HEK293 (cell line): ENCODE data around the gene BLMH.

Experiments used
- ZBTB7A ChIP-seq: fragments of 450-650 bp; formaldehyde crosslinking; IDR thresholded peaks from 2 replicates; pipeline ENCODE4 v1.5.1; 2016; ENCODE audit warnings: low read depth, missing biosample characterization, missing genetic modification characterization
- TF ChIP-seq, protein P1 (sequence below): fragments of 450-650 bp; formaldehyde crosslinking; IDR thresholded peaks from 2 replicates; pipeline ENCODE4 v1.5.1; 2016; ENCODE audit warnings: missing biosample characterization, missing genetic modification characterization
- TF ChIP-seq, protein P2 (sequence below): fragments of 450-650 bp; formaldehyde crosslinking; conservative IDR thresholded peaks from 2 replicates; pipeline ENCODE4 v1.5.1; 2016; ENCODE audit warnings: low read depth, missing biosample characterization, missing genetic modification characterization
- TF ChIP-seq, protein P3 (sequence below): fragments of 450-650 bp; formaldehyde crosslinking; IDR thresholded peaks from 2 replicates; pipeline ENCODE4 v1.5.1; 2016; ENCODE audit warnings: missing biosample characterization, missing genetic modification characterization
- TF ChIP-seq, protein P4 (sequence below): fragments of 450-650 bp; formaldehyde crosslinking; IDR thresholded peaks from 2 replicates; pipeline ENCODE4 v1.5.1; 2017; ENCODE audit warnings: missing biosample characterization, missing genetic modification characterization

DNA sequence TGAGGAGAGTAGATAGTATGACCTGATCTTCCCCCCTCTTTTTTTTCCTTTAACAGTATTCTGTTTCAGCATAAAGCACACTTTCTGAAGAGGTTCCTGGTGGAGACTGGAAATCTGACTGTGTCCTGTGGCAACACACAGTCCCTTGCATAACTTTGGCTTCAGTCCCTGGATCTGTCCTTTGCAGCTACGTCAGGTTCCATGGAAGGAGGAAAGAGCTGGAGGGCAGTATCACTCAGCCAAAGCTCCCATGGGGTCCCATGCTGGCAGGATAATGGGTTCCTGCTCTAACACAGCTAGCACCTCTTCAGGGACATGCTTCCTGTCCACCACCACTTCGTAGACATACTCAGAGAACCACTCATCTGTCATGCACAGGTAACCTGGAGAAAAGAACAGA, 43.0 kb downstream of the BLMH start:
- TF ChIP-seq, protein P1, sequence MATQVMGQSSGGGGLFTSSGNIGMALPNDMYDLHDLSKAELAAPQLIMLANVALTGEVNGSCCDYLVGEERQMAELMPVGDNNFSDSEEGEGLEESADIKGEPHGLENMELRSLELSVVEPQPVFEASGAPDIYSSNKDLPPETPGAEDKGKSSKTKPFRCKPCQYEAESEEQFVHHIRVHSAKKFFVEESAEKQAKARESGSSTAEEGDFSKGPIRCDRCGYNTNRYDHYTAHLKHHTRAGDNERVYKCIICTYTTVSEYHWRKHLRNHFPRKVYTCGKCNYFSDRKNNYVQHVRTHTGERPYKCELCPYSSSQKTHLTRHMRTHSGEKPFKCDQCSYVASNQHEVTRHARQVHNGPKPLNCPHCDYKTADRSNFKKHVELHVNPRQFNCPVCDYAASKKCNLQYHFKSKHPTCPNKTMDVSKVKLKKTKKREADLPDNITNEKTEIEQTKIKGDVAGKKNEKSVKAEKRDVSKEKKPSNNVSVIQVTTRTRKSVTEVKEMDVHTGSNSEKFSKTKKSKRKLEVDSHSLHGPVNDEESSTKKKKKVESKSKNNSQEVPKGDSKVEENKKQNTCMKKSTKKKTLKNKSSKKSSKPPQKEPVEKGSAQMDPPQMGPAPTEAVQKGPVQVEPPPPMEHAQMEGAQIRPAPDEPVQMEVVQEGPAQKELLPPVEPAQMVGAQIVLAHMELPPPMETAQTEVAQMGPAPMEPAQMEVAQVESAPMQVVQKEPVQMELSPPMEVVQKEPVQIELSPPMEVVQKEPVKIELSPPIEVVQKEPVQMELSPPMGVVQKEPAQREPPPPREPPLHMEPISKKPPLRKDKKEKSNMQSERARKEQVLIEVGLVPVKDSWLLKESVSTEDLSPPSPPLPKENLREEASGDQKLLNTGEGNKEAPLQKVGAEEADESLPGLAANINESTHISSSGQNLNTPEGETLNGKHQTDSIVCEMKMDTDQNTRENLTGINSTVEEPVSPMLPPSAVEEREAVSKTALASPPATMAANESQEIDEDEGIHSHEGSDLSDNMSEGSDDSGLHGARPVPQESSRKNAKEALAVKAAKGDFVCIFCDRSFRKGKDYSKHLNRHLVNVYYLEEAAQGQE (tag by site-specific recombination): no peak
- TF ChIP-seq ZBTB7A (tag by site-specific recombination): no peak
- TF ChIP-seq, protein P2, sequence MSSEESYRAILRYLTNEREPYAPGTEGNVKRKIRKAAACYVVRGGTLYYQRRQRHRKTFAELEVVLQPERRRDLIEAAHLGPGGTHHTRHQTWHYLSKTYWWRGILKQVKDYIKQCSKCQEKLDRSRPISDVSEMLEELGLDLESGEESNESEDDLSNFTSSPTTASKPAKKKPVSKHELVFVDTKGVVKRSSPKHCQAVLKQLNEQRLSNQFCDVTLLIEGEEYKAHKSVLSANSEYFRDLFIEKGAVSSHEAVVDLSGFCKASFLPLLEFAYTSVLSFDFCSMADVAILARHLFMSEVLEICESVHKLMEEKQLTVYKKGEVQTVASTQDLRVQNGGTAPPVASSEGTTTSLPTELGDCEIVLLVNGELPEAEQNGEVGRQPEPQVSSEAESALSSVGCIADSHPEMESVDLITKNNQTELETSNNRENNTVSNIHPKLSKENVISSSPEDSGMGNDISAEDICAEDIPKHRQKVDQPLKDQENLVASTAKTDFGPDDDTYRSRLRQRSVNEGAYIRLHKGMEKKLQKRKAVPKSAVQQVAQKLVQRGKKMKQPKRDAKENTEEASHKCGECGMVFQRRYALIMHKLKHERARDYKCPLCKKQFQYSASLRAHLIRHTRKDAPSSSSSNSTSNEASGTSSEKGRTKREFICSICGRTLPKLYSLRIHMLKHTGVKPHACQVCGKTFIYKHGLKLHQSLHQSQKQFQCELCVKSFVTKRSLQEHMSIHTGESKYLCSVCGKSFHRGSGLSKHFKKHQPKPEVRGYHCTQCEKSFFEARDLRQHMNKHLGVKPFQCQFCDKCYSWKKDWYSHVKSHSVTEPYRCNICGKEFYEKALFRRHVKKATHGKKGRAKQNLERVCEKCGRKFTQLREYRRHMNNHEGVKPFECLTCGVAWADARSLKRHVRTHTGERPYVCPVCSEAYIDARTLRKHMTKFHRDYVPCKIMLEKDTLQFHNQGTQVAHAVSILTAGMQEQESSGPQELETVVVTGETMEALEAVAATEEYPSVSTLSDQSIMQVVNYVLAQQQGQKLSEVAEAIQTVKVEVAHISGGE (tag by site-specific recombination): no peak
- TF ChIP-seq, protein P3, sequence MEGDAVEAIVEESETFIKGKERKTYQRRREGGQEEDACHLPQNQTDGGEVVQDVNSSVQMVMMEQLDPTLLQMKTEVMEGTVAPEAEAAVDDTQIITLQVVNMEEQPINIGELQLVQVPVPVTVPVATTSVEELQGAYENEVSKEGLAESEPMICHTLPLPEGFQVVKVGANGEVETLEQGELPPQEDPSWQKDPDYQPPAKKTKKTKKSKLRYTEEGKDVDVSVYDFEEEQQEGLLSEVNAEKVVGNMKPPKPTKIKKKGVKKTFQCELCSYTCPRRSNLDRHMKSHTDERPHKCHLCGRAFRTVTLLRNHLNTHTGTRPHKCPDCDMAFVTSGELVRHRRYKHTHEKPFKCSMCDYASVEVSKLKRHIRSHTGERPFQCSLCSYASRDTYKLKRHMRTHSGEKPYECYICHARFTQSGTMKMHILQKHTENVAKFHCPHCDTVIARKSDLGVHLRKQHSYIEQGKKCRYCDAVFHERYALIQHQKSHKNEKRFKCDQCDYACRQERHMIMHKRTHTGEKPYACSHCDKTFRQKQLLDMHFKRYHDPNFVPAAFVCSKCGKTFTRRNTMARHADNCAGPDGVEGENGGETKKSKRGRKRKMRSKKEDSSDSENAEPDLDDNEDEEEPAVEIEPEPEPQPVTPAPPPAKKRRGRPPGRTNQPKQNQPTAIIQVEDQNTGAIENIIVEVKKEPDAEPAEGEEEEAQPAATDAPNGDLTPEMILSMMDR: no peak
- TF ChIP-seq, protein P4, sequence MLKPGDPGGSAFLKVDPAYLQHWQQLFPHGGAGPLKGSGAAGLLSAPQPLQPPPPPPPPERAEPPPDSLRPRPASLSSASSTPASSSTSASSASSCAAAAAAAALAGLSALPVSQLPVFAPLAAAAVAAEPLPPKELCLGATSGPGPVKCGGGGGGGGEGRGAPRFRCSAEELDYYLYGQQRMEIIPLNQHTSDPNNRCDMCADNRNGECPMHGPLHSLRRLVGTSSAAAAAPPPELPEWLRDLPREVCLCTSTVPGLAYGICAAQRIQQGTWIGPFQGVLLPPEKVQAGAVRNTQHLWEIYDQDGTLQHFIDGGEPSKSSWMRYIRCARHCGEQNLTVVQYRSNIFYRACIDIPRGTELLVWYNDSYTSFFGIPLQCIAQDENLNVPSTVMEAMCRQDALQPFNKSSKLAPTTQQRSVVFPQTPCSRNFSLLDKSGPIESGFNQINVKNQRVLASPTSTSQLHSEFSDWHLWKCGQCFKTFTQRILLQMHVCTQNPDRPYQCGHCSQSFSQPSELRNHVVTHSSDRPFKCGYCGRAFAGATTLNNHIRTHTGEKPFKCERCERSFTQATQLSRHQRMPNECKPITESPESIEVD (tag by site-specific recombination): no peak
